Activated CD8-positive, alpha-beta T cell treated with anti-CD3 and anti-CD28 coated beads, Interleukin-2, amount 10 ng/mL, durations not matched to agents 7 days and 5 days (primary cell): ENCODE measurements around the gene MIER2. TPM values are rescaled to one million over a fixed set of nuclear protein-coding genes. Genes with fewer than 3 reads are reported as not detected.

Experiments used
- ATAC-seq: fragments of 150-1000 bp; cut with Tn5 transposase; one replicate; pipeline ENCODE4 v1.10.0; 2021; ENCODE audit warnings: moderate library complexity
- CTCF ChIA-PET: fragments of 350-600 bp; sonication (Branson Sonifier 250); formaldehyde crosslinking; loops from one replicate; lab custom pipeline; 2021; ENCODE audit warnings: antibody characterized with exemption; lab: Charles Lee
- POLR2A ChIA-PET: fragments of 350-600 bp; sonication (Branson Sonifier 250); formaldehyde crosslinking; loops from one replicate; lab custom pipeline; 2021; ENCODE audit warnings: antibody characterized with exemption; lab: Charles Lee
- DNase-seq: peaks from one replicate; pipeline ENCODE4 v3.0.0-alpha.2; 2020
- H3K27ac Mint-ChIP-seq: one replicate; pipeline ENCODE4 v1.8.0; 2021; ENCODE audit warnings: mild to moderate bottlenecking, mixed read lengths
- H3K27me3 Mint-ChIP-seq: one replicate; pipeline ENCODE4 v1.8.0; 2021; ENCODE audit warnings: low read depth, mixed read lengths
- H3K36me3 Mint-ChIP-seq: one replicate; pipeline ENCODE4 v1.8.0; 2021; ENCODE audit warnings: low read depth, mixed read lengths
- H3K4me1 Mint-ChIP-seq: one replicate; pipeline ENCODE4 v1.8.0; 2021; ENCODE audit warnings: low read depth, mixed read lengths
- H3K4me3 Mint-ChIP-seq: one replicate; pipeline ENCODE4 v1.8.0; 2021; ENCODE audit warnings: mild to moderate bottlenecking, mixed read lengths
- H3K9me3 Mint-ChIP-seq: one replicate; pipeline ENCODE4 v1.8.0; 2022; ENCODE audit warnings: mixed read lengths; ENCODE audit not compliant: insufficient read depth
- total RNA-seq, 2 experiments: library from RNA; stranded (reverse); gene quantifications; one replicate each; pipeline ENCODE4 v1.2.3, GENCODE V29; 2021

Gene MIER2
- total RNA-seq, 2 experiments from 2014 or later: 21.6 to 23.1 TPM

- no peak for DNase-seq
- Mint-ChIP-seq H3K4me3 (no peak overlapping the region), H3K4me1 (no peaks in the 10 kb centered on the region), H3K27me3 (no peaks in the 10 kb centered on the region), H3K9me3 (no peaks in the 10 kb centered on the region), H3K27ac (no peak overlapping the region), H3K36me3 (peaks cover 17% of the 10 kb centered on the region)
- ChIA-PET POLR2A (no interaction called here), CTCF (no interaction called here)
- no peak for ATAC-seq
Measured at GRCh38 chr19:308471-309205, 36.0 kb downstream of the MIER2 start.

DNA sequence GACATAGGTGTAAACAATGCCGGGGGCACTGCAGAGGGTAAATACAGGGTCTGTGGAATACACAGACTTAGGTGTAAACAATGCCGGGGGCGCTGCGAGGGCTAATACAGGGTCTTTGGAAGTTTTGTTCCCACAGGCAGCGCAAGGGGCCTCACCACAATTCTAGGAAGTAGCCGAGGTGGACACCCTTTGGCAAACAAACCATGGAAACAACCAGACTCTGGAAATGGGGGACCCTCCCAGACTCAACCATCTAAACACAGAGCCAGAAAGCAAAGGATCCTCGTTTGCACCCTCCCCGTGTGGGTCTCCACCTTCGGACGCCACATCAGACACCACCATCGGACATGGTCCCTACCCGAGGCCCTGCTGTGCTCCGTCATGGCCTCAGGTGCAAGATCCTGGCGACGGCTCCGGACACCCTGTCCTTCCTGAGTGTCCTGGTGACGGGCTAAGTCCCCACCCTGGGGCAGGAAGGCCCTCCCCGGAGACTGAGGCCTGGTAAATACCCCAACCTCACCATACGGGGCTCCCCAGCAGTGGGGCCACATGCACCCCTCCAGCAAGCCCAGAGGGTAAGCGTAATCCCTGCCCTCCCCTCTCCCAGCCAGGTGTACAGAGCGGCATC, 36.7 kb downstream of the MIER2 start:
- CTCF ChIA-PET: no interaction called here
- H3K4me1 Mint-ChIP-seq: no peaks in the 10 kb centered on the region
- H3K27ac Mint-ChIP-seq: no peak overlapping the region
- peaks cover 15% of the 10 kb centered on the region for H3K36me3 Mint-ChIP-seq
- no peaks in the 10 kb centered on the region for H3K27me3 Mint-ChIP-seq
- no peak overlapping the region for H3K4me3 Mint-ChIP-seq
- POLR2A ChIA-PET: no interaction called here
- ATAC-seq: no peak
- no peaks in the 10 kb centered on the region for H3K9me3 Mint-ChIP-seq
- DNase-seq: no peak

DNA sequence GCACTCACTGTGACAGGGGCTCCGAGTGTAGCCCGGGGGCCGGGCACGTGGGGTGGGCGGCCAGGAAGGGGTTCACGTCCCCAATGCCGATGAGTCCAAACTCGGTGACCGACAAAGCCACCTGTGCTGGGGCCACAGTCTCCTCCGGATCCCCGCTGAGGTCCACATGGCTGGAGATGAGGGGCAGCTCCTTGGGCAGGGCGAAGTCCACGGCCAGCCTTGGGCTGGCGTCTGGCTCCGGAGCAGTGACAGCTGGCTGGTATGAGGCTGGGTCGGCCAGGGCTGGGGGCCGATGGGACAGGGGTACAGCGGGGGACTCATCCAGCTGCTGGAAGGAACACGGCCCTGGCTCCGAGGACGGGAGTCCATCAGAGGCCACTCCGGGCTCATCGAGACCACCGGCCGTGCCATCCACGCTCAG, 37.5 kb downstream of the MIER2 start:
- H3K9me3 Mint-ChIP-seq: no peaks in the 10 kb centered on the region

DNA sequence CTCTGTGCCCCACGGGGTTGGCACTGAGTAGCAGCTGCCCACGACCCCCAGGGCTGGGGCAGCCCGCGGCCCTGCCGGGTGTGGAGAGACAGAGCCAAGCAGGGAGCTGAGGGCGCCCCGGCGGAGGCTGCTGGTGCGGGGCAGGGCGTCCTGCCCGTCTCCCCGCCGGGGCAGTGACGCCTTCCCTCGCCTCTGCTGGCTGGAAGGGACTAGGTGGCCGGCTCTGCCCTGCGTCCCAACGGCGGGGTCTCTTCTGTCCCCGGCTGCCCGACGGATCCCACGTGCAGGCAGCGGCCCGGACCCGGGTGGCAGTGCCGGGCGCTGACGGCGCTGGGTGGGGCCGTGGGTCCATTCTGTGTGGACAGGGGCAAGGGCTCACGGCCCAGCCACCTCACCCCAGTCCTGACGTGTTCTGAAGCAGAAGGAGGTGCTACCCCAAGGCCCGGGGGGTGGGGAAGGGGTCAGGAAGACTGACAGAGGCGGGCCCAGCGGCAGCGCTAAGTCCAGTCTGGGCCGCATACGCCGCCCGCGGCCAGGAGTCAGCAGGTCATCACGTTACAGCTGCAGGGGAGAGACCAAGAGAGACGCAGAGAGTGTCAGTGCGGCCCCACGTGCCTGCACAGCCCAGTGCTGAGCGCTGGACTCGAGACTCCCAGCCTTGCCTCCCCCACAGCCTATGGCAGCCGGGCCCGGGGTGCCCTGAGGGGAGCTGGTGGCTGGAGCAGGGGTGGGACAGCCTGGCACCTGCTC, 38.3 kb downstream of the MIER2 start:
- ChIA-PET CTCF (no interaction called here), POLR2A (no interaction called here)
- no peaks in the 10 kb centered on the region for H3K27me3 Mint-ChIP-seq
- no peak for DNase-seq
- H3K4me1 Mint-ChIP-seq: no peaks in the 10 kb centered on the region
- no peak overlapping the region for H3K27ac Mint-ChIP-seq
- peaks cover 15% of the 10 kb centered on the region for H3K36me3 Mint-ChIP-seq
- no peak overlapping the region for H3K4me3 Mint-ChIP-seq
- H3K9me3 Mint-ChIP-seq: no peaks in the 10 kb centered on the region
- no peak for ATAC-seq

More for the DNA sequence above, 37.5 kb downstream of the MIER2 start:
- H3K36me3 Mint-ChIP-seq: peaks cover 15% of the 10 kb centered on the region
- ATAC-seq: no peak
- no peaks in the 10 kb centered on the region for H3K4me1 Mint-ChIP-seq
- POLR2A ChIA-PET: no interaction called here
- H3K4me3 Mint-ChIP-seq: no peak overlapping the region
- no peak for DNase-seq
- no peaks in the 10 kb centered on the region for H3K27me3 Mint-ChIP-seq
- no peak overlapping the region for H3K27ac Mint-ChIP-seq
- CTCF ChIA-PET: no interaction called here

DNA sequence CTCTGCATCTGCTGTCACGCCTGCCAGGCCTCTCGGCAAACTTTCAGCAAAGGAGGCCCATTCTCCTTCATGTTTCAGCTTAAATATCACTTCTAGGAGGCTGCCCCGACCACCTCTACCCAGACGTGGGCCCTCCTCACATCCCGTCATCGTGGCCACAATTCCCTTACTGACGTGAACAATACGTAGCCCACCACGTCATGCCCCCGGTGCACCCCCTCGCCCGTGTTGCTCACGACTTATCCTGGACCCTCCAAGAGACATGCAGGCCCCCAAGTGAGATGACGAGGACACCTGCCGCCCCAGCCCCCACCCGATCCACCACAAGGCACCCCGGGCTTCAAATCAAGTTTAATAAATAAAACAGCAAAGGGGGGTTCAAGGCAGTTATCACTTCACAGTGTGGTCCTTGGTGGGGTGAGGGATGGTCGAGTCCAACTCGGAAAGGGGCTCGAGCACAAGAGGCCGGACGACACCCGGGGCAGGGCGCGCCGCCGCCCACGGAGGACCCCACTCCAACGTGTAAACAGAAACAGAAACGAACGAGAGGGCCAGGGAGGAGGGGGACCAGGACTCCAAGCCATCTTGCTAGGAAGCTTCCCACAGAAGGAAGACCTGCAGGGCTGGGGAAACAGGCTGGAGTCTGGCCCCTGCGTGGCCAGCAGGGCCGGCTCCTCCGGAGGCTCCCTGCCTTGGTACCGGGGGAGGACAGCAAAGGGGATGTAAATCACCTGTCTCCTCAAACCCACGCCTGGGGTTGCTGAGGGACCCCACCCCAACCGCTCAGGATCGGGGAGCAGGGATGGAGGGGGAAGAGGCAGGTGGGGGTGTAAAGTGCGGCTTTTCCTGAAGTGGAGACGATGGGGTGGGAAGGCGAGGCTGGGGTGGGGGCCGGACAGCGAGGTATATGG, 39.1 kb downstream of the MIER2 start:
- Mint-ChIP-seq H3K4me3 (no peak overlapping the region), H3K27ac (no peak overlapping the region), H3K36me3 (peaks cover 12% of the 10 kb centered on the region), H3K27me3 (no peaks in the 10 kb centered on the region), H3K4me1 (no peaks in the 10 kb centered on the region), H3K9me3 (no peaks in the 10 kb centered on the region)
- ChIA-PET CTCF (interaction anchor here (1.2 kb wide), 1 partner anchor 10 kb away, joined by 3 read pairs; no protein-coding TSS in a partner anchor), POLR2A (no interaction called here)
- DNase-seq (no peak), ATAC-seq (no peak)

DNA sequence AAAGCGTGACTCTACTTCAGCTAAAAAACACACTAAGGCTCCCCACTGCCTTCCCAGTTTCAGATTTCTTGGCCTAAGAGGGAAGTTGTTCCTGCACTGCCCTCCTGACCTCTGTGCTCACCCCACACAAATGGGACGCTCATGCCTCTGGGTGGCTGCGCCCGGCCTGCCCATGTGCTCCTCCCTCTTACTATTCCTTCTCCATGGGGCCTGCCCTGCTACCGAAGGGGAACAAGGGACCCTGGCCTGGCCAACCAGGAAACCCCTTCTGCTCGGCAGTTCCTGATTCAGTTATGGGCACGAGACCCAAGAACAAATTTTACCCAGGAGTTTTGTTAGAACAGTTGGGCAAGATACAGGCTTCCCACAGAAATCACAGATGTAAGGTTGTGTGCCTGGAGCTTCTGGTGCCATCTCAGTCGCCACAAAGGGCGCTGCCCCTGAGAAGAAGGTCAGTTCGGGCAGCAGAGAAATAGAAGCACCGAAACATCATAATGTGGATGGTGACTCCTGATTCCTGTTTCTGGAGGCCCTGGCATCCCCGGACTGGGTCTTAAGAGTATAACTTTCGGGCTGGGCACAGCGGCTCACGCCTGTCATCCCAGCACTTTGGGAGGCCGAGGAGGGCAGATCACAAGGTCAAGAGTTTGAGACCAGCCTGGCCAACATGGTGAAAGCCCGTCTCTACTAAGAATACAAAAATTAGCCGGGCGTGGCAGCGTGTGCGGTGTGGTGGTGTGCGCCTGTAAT, 47.9 kb downstream of the MIER2 start:
- no peaks in the 10 kb centered on the region for H3K36me3 Mint-ChIP-seq
- CTCF ChIA-PET: interaction anchor here (0.6 to 2.7 kb wide), 5 partner anchors 8 to 321 kb away, joined by 3 to 10 read pairs (median 3); no protein-coding TSS in a partner anchor
- POLR2A ChIA-PET: no interaction called here
- no peak overlapping the region for H3K27ac Mint-ChIP-seq
- no peak overlapping the region for H3K4me3 Mint-ChIP-seq
- no peak for DNase-seq
- ATAC-seq: no peak
- H3K27me3 Mint-ChIP-seq: peaks cover 32% of the 10 kb centered on the region
- no peaks in the 10 kb centered on the region for H3K9me3 Mint-ChIP-seq
- no peaks in the 10 kb centered on the region for H3K4me1 Mint-ChIP-seq

- Mint-ChIP-seq H3K27ac (no peak overlapping the region), H3K9me3 (no peaks in the 10 kb centered on the region), H3K4me1 (no peaks in the 10 kb centered on the region), H3K4me3 (no peak overlapping the region), H3K27me3 (peaks cover 32% of the 10 kb centered on the region), H3K36me3 (no peaks in the 10 kb centered on the region)
- ATAC-seq: no peak
- ChIA-PET CTCF (interaction anchor here (1.2 to 2.7 kb wide), 4 partner anchors 9 to 215 kb away, joined by 3 to 10 read pairs (median 4); no protein-coding TSS in a partner anchor), POLR2A (no interaction called here)
- DNase-seq: no peak
Measured at GRCh38 chr19:295687-296370, 48.8 kb downstream of the MIER2 start.

DNA sequence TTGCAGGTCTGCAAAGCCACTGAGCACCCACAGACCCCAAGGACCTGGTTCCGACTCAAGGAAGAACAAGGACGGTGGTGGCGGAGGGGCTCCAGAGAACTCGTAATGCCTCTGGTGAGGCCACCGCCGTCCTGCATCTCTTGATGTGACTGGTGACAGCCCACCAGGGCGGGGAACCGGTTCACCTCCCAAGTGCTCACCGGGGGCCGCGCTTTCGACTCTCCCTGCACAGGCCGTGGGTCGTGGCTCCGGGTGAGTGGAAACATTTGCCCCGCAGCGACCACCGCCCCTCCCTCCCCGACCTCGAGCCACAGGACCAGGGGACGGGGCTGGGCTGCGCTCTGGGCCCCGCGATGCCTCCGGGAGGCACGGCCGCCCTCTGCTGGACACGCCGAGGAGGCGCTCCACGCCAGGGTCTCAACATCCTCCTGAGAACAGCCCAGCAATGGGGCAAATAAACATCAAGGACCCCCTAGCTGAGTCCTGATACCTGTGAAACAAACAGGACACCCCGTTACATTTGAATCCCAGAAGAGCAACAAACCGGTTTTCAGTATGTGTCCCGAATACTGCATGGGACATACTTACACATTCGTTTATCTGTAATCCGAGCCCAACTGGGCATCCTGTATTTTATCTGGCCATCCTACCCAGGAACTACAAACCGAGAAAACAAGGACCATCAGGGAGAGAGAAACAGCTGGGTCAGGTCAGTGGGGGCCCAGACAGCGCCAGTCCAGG, 49.5 kb downstream of the MIER2 start:
- no peaks in the 10 kb centered on the region for H3K36me3 Mint-ChIP-seq
- H3K4me3 Mint-ChIP-seq: no peak overlapping the region
- H3K4me1 Mint-ChIP-seq: peaks cover 2% of the 10 kb centered on the region
- CTCF ChIA-PET: interaction anchor here (1.2 to 2.7 kb wide), 4 partner anchors 8 to 215 kb away, joined by 3 to 10 read pairs (median 4); no protein-coding TSS in a partner anchor
- no peak overlapping the region for H3K27ac Mint-ChIP-seq
- ATAC-seq: peak; percentile 66
- peaks cover 36% of the 10 kb centered on the region for H3K27me3 Mint-ChIP-seq
- DNase-seq: peak; percentile 49
- H3K9me3 Mint-ChIP-seq: no peaks in the 10 kb centered on the region
- POLR2A ChIA-PET: no interaction called here

DNA sequence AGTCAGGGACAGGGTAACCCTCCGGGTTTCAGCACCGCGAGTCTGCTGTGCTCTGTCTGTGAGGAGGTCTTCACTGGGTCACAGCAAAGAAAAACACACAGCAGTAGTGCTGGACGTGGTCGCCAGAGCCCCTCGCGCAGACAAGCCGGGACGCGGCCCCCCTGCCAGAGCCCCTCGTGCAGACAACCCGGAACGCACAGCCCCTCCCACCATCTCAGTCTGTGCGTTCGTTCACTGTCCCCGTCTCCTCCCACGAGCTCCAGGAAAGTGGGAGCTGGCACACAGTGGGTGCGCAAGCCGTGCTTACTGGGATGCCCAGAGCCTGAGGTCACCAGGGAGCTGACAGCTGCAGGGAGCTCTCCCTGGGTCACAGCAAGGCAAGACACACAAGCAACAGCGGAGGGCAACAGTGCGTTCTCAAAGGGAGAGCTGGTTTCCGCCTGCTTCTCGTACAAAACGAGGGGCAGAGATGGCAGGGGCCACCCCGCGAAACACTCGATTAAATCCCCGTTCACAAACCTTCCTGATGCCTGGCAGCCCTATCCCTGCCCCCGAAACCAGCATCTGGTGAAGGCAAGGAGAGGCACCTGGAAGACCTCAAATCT, 50.2 kb downstream of the MIER2 start:
- Mint-ChIP-seq H3K4me1 (peaks cover 2% of the 10 kb centered on the region), H3K4me3 (no peak overlapping the region), H3K27ac (no peak overlapping the region), H3K36me3 (no peaks in the 10 kb centered on the region), H3K9me3 (no peaks in the 10 kb centered on the region), H3K27me3 (peaks cover 39% of the 10 kb centered on the region)
- ChIA-PET POLR2A (no interaction called here), CTCF (interaction anchor here (1.0 to 2.7 kb wide), 4 partner anchors 10 to 216 kb away, joined by 3 to 10 read pairs (median 3); no protein-coding TSS in a partner anchor)
- ATAC-seq (no peak), DNase-seq (no peak)
